ENCODE measurements around the gene GPR78.

DNA sequence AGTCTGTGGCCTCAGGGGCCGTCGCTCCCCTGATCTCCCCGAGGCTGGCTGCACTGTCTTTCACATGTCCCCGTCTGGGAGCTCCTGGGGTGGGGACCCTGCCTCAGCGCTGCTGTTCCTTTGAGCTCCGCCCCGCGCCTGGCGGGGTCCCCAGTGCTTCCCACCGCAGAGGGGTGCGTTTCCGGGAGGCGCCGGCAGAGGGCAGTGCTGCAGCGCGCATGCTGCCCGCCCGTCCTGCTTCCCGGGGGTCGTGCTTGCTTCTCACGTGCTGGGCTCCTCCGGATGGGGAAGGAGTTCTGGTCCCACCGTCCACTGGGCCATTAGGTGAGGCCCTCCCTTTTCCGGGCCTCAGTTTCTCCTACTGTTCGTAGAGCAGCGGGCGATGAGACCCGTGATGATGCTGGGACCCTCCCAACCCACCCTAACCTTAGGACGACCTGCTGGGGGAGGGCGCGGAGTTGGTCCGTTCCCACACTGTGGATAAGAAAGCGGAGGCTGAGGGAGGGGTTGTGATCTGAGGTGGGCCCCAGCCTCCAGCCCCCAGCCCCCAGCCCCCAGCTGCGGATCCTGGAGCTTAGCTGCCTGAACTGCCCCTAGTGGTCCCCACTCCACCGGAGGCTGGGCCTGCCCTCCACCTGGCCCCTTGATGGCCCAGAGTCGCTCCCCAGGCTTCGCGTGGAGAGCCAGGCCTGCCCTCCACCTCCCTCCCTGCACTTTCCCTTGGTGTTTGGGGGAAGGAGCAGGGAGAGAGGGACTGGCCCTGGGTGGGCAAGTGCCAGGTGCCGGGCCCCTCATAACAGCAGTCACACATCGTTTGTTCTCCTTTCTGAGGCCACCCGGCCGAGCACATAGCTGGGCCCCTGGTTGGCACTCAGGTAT is 27.6 kb downstream of the GPR78 start:
- TF ChIP-seq ZFP30 (CRISPR knock-in tag; IDR thresholded peaks at IDR 0.05) (no peak), ZFP3 (CRISPR knock-in tag; IDR thresholded peaks at IDR 0.05) (no peak), PATZ1 (CRISPR knock-in tag; IDR thresholded peaks at IDR 0.05; ENCODE audit: borderline replicate concordance) (no peak), OSR1 (CRISPR knock-in tag; IDR thresholded peaks at IDR 0.05) (no peak), ZC3H10 (CRISPR knock-in tag; IDR thresholded peaks at IDR 0.05) (no peak), RARB (CRISPR knock-in tag; IDR thresholded peaks at IDR 0.05) (no peak)
